CD4-positive, alpha-beta T cell treated with Interleukin-4 for 1 hour (primary cell): Measurements from ENCODE around the gene NDUFS2.

Experiments used
- DNase-seq, 2 donors: peaks; one replicate each; pipeline ENCODE4 v3.0.0-alpha.2; 2020 to 2022

The NDUFS2 gene

DNA sequence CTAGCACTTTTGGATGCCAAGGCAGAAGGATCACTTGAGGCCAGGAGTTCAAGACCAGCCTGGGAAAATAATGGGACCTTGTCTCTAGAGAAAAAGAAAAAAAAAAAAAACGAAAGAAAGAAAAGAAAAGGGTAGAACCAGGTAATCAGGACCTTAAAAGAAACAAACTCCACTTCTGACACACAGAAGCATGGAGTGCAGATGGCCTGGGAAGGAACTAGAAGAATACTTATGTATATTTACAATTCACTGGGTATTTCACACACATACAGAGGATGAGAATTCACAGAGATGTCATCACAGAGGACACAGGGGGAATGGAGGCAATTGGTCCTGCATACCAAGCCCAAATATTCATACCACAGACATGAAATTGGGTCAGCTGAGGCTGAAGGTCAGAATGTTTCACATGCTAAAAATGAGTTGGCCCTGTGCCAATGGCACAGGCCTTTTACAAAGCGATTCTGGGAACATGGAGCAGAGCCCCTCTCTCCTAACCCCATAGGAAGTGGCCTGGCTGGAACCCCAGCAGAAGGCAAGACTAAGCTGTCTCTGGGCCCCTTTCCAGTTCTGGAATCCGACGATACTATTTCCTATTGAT is 29.3 kb upstream of the NDUFS2 start:
- DNase-seq = no peak

DNA sequence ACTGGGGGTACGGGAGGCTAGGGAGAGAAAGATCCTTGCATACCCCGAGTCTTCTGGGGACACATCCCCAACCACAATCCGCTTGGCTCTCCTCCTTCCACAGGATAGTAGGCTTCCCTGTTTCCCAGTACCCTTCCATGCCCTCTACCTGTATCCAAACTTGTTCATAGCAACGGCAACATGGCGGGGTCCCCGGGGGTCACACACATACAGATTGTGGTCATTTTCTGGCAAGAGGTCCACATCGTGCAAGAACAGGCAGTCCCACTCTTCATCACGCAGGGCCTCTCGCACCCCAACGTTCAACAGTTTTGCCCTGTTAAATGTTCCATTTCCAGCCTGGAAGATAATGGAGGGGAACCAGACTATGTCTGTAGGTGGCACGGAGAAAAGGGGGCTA is 28.5 kb upstream of the NDUFS2 start:
- DNase-seq = no peak

DNA sequence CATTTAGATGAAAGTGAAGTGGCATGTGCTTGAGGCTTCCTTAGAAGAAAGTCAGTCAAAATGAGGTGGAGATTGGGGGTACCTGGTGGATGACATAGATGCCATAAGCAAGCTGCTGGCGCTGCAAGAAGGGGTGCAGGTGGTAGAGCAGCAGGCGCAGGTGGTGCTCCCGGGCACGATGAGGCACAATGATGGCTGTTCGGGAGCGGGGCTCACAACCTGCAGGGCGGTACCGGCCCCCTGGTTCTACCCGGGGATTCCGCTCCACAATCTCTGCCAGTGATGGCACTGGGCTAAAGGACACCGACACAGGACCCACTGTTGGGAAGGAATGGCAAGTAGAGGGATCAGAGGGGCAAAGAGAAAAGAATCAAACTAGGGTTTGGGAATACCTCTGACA is 27.3 kb upstream of the NDUFS2 start:
- DNase-seq = no peak

DNA sequence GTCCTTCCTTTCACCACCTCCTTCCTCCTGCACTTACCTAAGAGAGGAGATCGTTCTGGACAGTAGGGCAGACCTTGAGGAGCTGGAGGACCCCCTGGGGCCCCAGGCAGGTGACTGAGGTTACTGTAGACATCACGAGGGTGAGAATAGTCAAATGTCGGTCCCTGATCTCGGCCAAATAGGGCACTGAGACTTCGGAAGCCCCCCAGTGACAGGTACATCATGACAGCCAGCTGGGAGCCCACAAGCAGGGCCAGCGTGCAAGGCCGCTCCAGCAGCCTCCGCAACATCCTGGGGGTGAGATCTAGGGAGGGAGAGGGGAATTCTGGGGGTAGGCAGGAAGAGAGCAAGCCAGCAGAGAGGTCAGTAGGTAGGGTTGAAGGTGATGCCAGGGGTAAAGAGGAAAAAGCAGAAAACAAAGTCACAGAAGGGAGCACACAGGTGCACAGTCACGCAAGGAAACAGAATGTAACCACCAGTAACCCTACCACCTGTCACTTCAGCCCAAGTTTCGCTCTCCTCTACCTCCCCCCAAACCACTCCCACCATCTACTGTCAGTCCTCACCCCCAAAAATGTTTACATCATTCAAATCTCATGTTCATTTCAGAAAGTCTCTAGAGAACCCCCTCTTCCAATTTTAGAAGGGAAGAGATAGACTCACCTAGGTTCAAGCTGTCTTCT is 26.3 kb upstream of the NDUFS2 start:
- no peak for DNase-seq

DNA sequence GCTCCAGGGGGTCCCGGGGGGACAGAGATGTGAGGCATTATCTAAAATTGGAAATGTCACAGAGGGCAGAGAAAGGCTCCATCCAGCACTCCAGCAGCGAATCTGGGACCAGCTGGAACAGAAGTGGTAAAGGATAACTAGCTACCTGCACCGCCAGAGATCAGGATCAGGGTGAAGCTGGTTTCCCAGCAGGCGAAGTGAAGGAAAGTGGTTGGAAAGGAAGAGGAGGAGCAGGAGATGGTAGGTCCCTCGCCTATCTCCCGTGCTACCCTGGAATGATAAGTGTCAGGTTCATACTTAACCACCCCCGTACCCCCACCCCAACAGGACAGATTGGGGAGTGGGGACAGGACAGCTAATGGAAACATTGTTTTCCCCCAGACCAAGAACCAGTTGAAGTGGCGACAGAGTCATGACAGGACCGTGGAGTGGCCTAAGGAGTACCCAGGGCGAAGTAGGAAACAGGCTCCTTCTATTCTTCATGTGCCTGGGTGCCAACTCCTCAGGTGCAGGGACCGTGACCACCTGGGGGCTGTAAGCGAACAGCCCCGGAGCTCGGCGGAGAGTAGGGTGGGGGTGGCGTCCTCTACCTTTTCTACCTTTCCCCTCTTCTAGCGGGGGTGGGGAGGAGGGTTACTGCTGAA is 25.6 kb upstream of the NDUFS2 start:
- DNase-seq = no peak

DNA sequence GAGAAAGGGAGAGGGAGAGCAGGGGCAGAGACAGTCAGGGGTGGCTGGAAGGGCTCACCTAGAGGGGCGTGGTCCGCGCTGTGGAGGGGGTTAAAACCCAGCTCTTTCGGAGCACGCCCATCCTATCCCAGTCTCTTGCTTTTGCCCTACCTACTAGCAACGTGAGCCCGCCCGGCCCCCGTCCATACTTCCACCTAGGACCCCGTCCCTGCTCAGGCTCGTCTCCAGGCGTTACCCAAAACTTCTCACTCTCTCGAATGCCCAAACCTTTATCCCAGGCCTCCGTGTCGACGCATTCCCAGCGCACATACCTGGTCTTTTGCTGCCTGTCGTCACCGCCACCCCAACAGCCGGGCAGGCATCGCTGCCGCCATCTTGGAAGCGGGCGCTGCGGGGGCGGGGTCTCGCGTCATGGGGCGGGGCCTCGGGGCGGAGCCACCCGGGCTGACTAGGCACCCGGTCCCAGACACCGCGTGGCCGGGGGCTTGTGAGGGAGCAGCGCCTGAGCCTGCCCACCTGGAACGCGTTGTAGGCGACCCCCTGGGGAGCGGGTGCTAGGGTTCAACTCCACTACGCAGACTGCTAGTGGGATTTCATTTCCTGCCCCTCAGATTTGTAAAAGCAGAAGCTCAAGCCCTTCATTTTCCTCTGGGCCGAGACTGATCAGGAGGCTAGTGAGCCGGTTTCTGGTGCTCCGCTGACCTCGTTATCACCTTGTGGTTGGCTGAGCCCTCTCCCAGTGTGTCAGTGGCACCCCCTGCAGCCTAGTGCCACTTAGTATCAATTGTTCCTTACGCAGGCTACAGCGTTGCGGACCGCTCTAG is 24.8 kb upstream of the NDUFS2 start, which contains the start of gene B4GALT3:
TSS of gene B4GALT3 (minus strand) at position 396 of the 824 bp plus-strand sequence. CDS start 1,447 bp downstream, outside the sequence.
- DNase-seq = peak; percentile 90 to 93

DNA sequence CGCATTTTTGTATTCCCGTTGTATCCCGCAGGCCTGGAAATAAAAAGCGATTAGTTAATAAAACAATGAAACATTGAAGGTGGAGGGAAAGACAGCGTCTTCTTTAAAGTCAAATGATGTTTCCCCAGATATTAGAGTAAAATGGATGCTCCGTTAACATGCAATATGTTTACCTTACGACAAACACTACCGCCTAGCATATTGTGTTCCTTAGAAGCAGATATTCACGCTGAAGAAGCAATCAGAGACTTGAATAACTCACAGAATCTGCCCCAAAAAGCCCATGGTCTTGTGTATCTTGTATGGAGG is 24.3 kb upstream of the NDUFS2 start:
- no peak for DNase-seq

DNA sequence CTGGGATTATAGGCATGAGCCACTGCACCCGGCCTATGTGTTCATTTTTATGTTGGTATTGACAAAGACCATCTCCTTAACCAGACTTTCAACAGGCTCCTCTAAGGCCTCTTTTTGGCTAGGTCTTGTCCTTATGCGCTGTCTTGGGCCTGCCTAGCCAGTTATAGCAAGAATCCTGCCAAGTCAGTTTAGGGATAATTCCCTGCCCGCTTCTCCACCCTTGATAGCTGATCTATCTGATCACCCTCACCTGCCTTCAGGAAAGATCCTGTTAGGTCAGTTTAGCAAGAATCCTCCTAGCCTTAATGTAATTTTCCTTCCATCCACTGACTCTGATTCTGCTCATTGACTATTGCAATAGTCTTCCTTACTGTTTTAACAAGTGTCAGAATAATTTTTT is 22.5 kb upstream of the NDUFS2 start:
- no peak for DNase-seq

DNA sequence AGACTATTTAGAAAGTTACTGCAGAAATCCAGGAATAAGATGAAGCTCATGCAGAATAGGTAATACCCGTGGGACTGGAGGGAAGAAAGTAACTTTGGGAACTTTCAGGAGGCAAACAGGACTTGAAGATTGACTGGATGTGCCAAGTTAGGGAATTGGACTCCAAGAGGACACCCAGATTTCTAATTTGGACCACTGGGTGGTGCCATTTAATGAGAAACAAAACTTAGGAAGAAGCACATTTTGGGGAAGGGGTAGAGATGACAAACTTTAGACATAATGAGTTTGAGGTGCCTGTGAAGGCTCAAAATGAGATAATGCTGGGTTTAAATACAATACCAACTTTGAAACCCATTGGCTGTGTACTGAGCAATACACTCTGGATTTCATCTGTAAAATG is 21.5 kb upstream of the NDUFS2 start:
- peak in 1 of 2 donors; percentile 37 for DNase-seq

DNA sequence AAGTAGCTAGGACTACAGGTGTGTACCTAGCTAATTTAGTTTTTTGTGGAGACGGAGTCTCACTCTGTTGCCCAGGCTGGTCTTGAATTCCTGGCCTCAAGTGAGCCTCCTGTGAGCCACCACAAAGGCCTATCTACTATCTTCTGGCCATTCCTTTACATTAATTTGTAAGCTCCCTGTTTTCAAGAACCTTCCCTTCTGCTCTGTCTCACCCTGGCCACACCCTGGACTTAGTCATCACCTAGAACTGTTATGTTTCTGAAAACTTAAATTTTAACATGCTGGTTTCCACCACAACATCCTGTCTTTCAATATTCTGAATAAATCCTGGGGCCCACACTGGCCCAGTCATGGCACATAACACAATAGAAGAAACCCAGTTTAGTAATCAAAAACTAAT is 20.0 kb upstream of the NDUFS2 start:
- peak; percentile 74 to 85 for DNase-seq

DNA sequence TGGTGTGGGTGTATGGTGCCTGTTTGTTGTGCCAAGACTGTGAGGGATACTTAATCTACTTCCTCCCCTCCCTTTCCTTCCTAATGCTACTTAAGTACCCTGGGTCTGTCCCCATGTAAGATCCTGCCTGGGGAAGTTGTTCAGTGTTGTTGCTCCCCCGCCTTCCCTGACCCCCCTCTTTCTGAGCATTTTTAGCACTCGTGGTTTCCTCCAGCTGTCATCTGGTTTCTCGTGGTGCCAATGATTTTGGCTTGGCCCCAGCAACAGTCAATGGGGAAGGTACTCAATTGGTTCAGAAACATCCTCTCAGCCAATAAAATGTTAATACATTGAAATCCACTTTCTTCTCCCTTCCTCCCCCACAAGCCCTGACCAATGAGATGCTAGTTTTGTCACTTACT is 16.9 kb upstream of the NDUFS2 start:
- DNase-seq = peak; percentile 89 to 93

DNA sequence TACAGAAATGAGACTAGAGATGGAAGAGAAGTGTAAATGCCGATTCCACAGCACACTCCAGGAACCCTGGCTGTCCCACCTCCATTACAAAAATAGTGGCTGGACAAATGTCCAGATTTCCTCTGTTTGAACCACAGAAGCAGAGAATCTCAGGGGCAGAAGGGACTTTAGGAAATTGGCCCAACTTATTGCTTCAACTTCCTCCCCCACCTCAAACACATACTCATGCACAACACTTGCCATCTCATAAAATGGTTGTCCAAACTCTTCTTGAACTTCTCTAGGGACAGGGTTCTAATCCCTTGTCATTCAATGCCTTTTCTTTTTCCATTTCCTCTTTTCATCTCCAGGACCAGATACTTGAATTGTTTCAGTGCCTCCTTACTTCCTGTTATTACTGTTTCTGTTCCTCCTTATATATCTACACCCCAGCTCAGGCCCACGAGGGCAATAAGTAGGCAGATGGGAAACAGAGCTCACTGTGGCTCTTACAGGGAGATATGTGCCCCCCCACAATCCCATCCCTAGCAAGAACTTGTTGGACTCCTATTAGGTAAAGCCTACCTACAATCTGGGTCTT is 16.3 kb upstream of the NDUFS2 start:
- DNase-seq = peak; percentile 39 to 40

DNA sequence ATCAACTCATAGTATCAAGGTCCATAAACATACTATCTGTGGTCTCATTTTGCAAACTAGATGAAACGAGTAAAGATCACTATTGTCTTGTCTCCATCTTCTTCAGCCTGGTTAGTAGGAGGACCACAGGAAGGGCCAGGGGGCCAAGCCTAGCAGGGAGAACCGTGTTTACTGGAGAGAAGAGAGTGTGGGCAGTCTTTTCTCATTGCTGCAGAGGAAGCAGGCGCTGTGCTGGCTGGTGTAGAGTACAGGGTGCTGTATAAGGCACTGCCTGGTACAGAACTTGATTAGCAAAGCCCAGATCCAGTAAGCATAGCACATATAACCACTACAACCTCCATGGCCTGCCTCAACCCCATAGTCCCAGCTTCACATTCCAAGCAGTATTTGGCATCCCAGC is 14.9 kb upstream of the NDUFS2 start:
- DNase-seq = no peak

DNA sequence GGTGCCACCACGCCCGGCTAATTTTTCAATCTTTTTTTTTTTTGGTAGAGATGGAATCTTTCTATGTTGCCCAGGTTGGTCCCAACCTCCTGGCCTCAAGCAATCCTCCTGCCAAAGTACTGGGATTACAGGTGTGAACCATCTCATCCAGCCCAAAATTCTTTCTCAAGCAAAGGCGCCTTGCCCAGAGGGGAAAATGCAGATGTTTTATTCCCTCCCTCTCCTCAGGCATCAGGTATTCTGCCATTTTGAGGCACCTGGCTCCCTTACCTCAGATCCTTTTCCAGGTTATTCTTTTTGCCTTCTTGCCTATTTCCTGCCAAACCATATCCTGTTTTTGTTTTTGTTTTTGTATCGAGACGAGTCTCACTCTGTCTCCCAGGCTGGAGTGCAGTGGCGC is 13.8 kb upstream of the NDUFS2 start:
- DNase-seq = no peak

DNA sequence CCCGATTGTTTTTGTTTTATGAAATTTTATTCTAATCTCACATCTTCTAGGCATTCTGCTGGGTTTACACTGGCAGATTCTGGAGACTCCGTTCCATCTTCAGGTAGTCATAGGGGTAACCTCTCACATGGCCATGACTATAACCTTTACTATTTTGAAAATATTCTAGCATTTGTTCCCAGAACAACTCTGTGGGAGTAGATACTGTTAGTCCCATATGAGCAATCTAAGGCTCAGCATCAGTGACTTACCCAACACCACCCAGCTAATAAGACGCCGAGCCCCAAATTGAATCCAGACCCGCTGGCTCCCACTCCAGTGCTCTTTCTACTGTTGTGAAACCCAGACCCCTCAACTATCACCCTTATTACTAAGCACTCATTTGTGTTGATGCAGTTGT is 13.1 kb upstream of the NDUFS2 start:
- DNase-seq = no peak

DNA sequence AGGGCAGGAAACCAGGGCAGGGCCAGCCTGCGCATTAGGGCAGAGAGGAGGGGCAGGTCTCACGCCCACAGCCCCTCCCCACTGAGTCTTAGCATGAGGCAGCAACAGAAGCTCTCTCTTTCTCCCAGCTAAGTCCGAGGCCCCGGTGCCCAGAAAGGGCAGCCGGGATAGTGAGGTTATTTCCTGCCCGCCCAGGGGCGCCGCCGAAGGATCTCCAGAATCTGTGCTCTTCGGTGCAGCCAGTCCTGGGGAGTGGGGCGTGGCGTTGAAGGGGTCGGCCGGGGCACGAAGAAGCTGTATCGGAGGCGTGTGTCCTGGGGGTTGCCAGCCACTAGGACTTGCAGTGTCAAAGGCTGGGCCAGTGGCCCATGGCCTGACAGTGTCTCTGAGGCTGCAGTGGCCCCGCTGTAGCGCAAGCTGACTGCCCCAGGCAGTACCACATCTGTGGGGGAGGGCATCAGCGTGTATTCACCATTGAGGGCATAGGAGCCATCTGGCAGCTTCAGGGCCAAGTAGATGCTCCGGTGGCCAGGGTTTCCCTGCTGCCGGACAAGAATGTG is 11.1 kb upstream of the NDUFS2 start:
- DNase-seq = no peak

DNA sequence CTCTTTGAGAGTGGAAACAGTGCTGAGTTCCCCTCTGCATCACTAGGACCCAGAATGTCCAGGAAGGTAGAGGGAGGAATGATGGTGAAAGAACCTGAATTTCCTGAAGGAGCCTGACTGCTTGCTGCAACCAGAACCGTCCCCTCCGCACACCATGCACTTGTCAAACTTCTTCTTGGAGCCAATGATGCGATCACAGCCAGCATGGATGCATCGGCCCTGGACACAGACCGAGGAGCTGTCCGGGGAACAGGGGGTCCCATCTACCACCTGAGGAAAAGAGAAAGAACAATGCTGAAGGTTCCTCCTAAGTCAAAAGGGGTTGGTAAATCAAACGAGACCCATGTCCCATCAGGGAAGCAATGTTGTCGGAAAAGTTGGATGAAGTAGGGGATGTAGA is 10.2 kb upstream of the NDUFS2 start:
- no peak for DNase-seq

DNA sequence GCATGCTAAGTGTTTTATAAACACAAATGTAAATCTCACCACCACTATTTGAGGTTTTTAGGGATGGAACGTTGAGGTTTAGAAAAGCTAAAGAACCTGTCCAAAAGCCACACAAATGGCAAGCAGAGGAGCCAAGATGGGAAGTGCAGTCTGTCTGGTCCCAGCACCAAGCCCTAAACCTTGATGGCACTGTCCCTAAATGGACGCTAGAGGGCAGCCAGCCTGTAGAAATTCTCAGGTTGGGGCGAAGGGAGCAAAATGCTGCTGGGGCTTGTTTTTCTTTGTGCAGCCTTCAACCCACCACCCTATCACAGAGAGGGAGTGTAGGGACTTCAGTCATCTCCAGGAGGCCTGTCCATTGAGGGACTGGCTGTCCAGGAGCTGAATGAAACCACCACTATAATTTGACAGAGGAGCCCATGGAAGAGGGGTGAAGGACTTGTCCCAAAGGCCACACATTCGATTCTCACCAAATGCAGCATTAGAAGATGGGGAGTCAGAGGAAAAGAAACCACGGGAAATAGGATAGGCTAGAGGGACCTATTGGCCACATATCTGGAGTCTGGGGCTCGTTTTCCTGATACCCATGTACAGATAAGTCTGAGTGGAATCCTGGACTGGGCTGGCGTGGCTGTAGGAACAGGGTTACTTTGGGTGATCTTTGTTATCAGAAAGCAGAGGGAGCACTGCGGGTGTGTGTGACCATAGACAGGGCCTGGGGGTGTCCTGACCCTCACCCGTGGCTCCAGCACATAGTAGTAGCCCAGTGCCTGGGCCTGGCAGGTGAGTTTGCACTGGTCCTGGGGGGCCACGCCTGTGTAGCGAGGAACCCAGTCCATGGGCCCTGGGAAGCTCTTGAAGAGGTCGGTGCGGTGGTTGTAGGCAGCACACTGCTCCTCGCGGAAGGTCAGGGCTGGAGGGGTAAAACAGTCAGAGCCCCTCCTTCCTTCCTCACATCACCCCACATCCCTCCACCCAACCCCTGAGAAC is 9.4 kb upstream of the NDUFS2 start:
- DNase-seq = peak; percentile 80 to 84

DNA sequence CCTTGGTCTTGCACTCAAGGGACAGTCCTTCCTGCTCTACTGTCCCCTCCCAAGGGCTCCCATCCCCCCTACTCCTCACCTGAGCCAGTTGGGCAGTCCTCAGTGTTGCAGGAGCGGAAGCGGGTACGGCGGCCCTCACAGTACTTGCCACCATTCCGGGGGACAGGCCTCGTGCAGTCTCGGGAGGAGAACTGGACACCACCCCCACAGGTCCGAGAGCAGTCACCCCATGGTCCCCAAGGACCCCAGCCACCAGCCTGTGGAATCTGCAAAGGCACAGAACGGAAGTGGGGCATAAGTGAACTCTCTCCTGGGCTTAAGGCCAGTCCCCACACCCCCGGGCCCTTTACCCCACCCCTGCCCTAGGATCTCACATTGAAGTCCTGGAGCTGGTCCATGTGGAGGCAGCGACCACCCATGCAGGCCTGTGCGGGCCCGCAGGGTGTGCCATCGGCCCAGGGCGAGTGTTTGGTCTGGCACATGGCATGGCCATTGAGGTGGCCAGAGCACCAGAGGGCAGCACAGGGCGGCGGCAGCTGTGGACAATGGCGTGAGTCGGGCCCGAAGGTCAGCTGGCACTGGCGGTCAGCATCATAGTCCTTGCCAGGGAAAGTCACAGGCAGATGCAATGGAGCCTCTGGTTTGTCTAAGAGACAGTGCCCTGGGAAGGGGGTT is 8.5 kb upstream of the NDUFS2 start:
- DNase-seq = no peak

DNA sequence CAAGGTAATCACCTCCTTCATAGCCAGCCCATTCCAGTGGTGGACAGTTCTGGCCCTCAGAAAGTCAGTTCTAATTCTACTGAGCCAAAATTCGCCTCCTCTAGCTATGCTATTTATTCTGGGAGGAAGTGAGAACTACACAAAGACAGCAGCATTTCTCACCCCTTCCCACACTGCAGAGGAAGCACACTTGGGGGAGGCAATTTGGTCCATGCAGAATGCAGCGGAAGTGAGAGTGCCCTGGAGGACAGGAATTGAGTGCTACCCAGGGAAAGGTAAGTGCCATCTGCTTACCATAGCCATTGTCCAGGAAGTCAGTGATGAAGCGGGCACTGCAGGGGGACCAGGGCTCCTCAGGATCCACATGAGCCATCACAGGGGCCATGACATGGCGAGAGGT is 7.0 kb upstream of the NDUFS2 start:
- no peak for DNase-seq

DNA sequence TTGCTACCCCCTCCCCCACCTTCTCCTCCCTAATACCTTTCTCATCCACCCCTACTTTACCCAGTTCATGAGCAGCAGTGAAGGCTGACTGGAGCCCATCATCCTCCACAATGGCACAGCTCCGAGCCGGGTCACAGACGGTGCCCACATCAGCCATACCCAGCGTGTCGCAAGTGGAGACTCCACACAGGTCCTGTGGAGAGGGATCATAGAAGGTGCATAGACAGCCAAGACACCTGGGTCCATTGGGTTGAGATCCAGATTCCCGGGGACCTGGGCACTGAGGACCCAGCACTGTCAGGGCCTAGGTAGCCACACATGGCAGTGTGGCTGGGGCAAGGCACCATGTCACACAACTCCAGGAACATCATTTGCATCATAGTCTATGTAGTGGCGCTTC is 6.1 kb upstream of the NDUFS2 start:
- DNase-seq = no peak
